ENCODE data around the gene CHIC2. TPM values are rescaled to one million over a fixed set of nuclear protein-coding genes. Genes with fewer than 3 reads are reported as not detected.

The CHIC2 gene
- total RNA-seq, 2 experiments from 2014 or later = 16.8 to 17.5 TPM

DNA sequence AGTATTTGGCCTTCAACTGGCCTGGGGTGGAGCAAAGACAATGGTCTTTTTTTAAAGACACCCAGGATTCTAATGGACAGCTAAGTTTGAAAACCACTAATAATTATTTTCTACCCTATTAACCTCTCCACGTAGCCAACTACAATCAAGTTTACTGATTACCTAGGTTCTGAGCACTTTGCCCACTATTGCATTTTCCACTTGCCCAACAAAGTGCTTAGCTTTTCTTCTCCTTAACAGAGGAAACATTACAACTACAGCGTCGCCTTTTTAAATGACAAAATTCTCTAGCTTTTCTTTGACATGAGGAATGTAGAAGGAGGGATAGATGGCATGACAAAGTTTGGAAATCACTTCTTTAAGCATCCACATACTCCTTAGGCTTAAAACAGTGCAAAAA lies 2.0 kb downstream of the CHIC2 start:
- H3K27me3 Mint-ChIP-seq = no peaks in the 10 kb centered on the region
- DNase-seq = no peak
- ATAC-seq = no peak
- CTCF ChIA-PET = interaction anchor here (1.1 kb wide), 1 partner anchor 172 kb away, joined by 3 read pairs; no protein-coding TSS in a partner anchor
- intact Hi-C loops (cut with micrococcal nuclease) = loop anchor here (5.0 kb wide), 1 partner anchor 35 kb away; no protein-coding TSS in a partner anchor
- H3K4me1 Mint-ChIP-seq (ENCODE audit: low read depth) = peaks cover 54% of the 10 kb centered on the region
- no peaks in the 10 kb centered on the region for H3K9me3 Mint-ChIP-seq
- H3K36me3 Mint-ChIP-seq (ENCODE audit: low read depth) = peaks cover 13% of the 10 kb centered on the region
- H3K4me3 Mint-ChIP-seq = peak overlapping the region; percentile 85
- H3K27ac Mint-ChIP-seq = peak overlapping the region; percentile 81
- TF ChIP-seq, protein P1, sequence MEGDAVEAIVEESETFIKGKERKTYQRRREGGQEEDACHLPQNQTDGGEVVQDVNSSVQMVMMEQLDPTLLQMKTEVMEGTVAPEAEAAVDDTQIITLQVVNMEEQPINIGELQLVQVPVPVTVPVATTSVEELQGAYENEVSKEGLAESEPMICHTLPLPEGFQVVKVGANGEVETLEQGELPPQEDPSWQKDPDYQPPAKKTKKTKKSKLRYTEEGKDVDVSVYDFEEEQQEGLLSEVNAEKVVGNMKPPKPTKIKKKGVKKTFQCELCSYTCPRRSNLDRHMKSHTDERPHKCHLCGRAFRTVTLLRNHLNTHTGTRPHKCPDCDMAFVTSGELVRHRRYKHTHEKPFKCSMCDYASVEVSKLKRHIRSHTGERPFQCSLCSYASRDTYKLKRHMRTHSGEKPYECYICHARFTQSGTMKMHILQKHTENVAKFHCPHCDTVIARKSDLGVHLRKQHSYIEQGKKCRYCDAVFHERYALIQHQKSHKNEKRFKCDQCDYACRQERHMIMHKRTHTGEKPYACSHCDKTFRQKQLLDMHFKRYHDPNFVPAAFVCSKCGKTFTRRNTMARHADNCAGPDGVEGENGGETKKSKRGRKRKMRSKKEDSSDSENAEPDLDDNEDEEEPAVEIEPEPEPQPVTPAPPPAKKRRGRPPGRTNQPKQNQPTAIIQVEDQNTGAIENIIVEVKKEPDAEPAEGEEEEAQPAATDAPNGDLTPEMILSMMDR (IDR thresholded peaks at IDR 0.05) = no peak
- POLR2A ChIA-PET = interaction anchor here (1.2 kb wide), 1 partner anchor 31 kb away, joined by 3 read pairs; no protein-coding TSS in a partner anchor

GRCh38 chr4:54061873-54062272 lies 2.5 kb downstream of the CHIC2 start:
- Mint-ChIP-seq H3K27me3 (no peaks in the 10 kb centered on the region), H3K27ac (peak overlapping the region; percentile 36), H3K4me3 (peak overlapping the region; percentile 85), H3K36me3 (ENCODE audit: low read depth) (peaks cover 13% of the 10 kb centered on the region), H3K4me1 (ENCODE audit: low read depth) (peaks cover 59% of the 10 kb centered on the region), H3K9me3 (no peaks in the 10 kb centered on the region)
- intact Hi-C loops (cut with micrococcal nuclease) = loop anchor here (5.0 kb wide), 1 partner anchor 35 kb away; no protein-coding TSS in a partner anchor
- POLR2A ChIA-PET = interaction anchor here (1.2 kb wide), 1 partner anchor 32 kb away, joined by 3 read pairs; no protein-coding TSS in a partner anchor
- no peak for ATAC-seq
- CTCF ChIA-PET = interaction anchor here (1.1 kb wide), 1 partner anchor 172 kb away, joined by 3 read pairs; no protein-coding TSS in a partner anchor
- no peak for DNase-seq
- TF ChIP-seq, protein P1 (IDR thresholded peaks at IDR 0.05) = no peak

DNA sequence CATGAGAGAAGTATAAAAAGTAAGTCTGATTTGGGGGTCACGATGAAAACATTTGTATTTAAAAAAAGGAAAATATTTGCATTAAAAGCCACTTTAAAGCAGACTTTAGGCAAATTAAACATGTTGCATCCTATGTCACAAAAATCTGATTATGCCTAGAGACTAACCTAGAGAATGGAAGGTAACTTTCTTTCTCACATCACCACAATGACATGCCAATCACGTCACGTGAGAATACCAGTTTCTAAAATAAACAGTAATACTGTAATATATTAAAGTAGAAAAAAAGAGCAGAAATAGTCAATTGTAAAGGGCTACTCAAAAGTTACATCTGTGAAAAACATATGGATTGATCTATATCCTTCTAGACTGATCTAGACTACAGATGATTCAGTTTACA lies 3.3 kb downstream of the CHIC2 start:
- intact Hi-C loops (cut with micrococcal nuclease) = loop anchor here (5.0 kb wide), 1 partner anchor 36 kb away; no protein-coding TSS in a partner anchor
- Mint-ChIP-seq H3K4me3 (peak overlapping the region; percentile 85), H3K9me3 (no peaks in the 10 kb centered on the region), H3K36me3 (ENCODE audit: low read depth) (peaks cover 13% of the 10 kb centered on the region), H3K4me1 (ENCODE audit: low read depth) (peaks cover 66% of the 10 kb centered on the region), H3K27me3 (no peaks in the 10 kb centered on the region), H3K27ac (peak overlapping the region; percentile 25)
- CTCF ChIA-PET = no interaction called here
- POLR2A ChIA-PET = no interaction called here
- ATAC-seq = no peak
- no peak for DNase-seq
- TF ChIP-seq, protein P1 (IDR thresholded peaks at IDR 0.05) = no peak

GRCh38 chr4:54060116-54060515 lies 4.3 kb downstream of the CHIC2 start:
- TF ChIP-seq, protein P1 (IDR thresholded peaks at IDR 0.05) = no peak
- Mint-ChIP-seq H3K4me1 (ENCODE audit: low read depth) (peaks cover 63% of the 10 kb centered on the region), H3K9me3 (no peaks in the 10 kb centered on the region), H3K27ac (peak overlapping the region; percentile 77), H3K4me3 (peak overlapping the region; percentile 64), H3K36me3 (ENCODE audit: low read depth) (peaks cover 18% of the 10 kb centered on the region), H3K27me3 (no peaks in the 10 kb centered on the region)
- POLR2A ChIA-PET = no interaction called here
- CTCF ChIA-PET = interaction anchor here (0.7 kb wide), 1 partner anchor 791 kb away, joined by 4 read pairs; no protein-coding TSS in a partner anchor
- no peak for DNase-seq
- no peak for ATAC-seq
- intact Hi-C loops (cut with micrococcal nuclease) = loop anchor here (5.0 kb wide), 1 partner anchor 37 kb away; no protein-coding TSS in a partner anchor

- peaks cover 69% of the 10 kb centered on the region for H3K4me1 Mint-ChIP-seq (ENCODE audit: low read depth)
- peak overlapping the region; percentile 69 for H3K4me3 Mint-ChIP-seq
- H3K27me3 Mint-ChIP-seq = no peaks in the 10 kb centered on the region
- H3K27ac Mint-ChIP-seq = peak overlapping the region; percentile 76
- TF ChIP-seq, protein P1 (IDR thresholded peaks at IDR 0.05) = no peak
- peak; percentile 68 for ATAC-seq
- H3K36me3 Mint-ChIP-seq (ENCODE audit: low read depth) = peaks cover 20% of the 10 kb centered on the region
- DNase-seq = no peak
- intact Hi-C loops (cut with micrococcal nuclease) = no loop called here
- POLR2A ChIA-PET = interaction anchor here (0.7 to 1.7 kb wide), 2 partner anchors 169 to 369 kb away, joined by 3 read pairs; no protein-coding TSS in a partner anchor
- H3K9me3 Mint-ChIP-seq = no peaks in the 10 kb centered on the region
- CTCF ChIA-PET = interaction anchor here (0.9 to 3.3 kb wide), 3 partner anchors 19 to 175 kb away, joined by 3 to 13 read pairs (median 3); no protein-coding TSS in a partner anchor
Observed at GRCh38 chr4:54058171-54058570, 6.2 kb downstream of the CHIC2 start.
